Lung (tissue), 12 donors: ENCODE results near the gene ITGB2. TPM values are rescaled to one million over a fixed set of nuclear protein-coding genes. Genes with fewer than 3 reads are reported as not detected.
A peak's percentile ranks its signal among the peaks of the same experiment; 100 is the strongest.

Experiments used
- ATAC-seq: fragments of 200-7000 bp; cut with Tn5 transposase; one replicate; pipeline ENCODE4 v1.9.1; 2020; ENCODE audit warnings: moderate number of reproducible peaks; ENCODE audit not compliant: insufficient read depth, low FRiP score
- DNase-seq, 3 donors: peaks; one replicate each; pipeline ENCODE4 v3.0.0-alpha.2; 2013 to 2017
- H3K27ac ChIP-seq, 2 donors: one replicate each; pipeline ENCODE4 v1.5.1; 2013; ENCODE audit warnings: mild to moderate bottlenecking in 2 of 2, moderate library complexity in 2 of 2, control low read depth in 1 of 2, inconsistent platforms in 1 of 2, low read depth in 1 of 2, low read length in 1 of 2
- H3K27me3 ChIP-seq, 3 donors: one replicate each; pipeline ENCODE4 v1.5.1; 2013; ENCODE audit warnings: low read length in 2 of 3; ENCODE audit not compliant: control insufficient read depth in 3 of 3, insufficient read depth in 3 of 3
- H3K36me3 ChIP-seq, 4 donors: one replicate each; pipeline ENCODE4 v1.5.1; 2013; ENCODE audit warnings: low read length in 4 of 4, mild to moderate bottlenecking in 1 of 4, moderate library complexity in 1 of 4; ENCODE audit not compliant: control insufficient read depth in 4 of 4, insufficient read depth in 4 of 4
- H3K4me1 ChIP-seq, 5 donors: one replicate each; pipeline ENCODE4 v1.5.1; 2013; ENCODE audit warnings: low read length in 5 of 5, mild to moderate bottlenecking in 2 of 5, moderate library complexity in 1 of 5; ENCODE audit not compliant: control insufficient read depth in 5 of 5, insufficient read depth in 5 of 5
- H3K4me3 ChIP-seq: one replicate; pipeline ENCODE4 v1.5.1; 2013; ENCODE audit warnings: mild to moderate bottlenecking, control low read depth, moderate library complexity
- H3K9ac ChIP-seq, 2 donors: one replicate each; pipeline ENCODE4 v1.5.1; 2013; ENCODE audit warnings: low read length in 2 of 2, control low read depth in 1 of 2; ENCODE audit not compliant: insufficient read depth in 1 of 2
- H3K9me3 ChIP-seq, 4 donors: one replicate each; pipeline ENCODE4 v1.5.1; 2013; ENCODE audit warnings: low read length in 3 of 4, mild to moderate bottlenecking in 1 of 4, moderate library complexity in 1 of 4; ENCODE audit not compliant: control insufficient read depth in 4 of 4, insufficient read depth in 3 of 4
- WGBS, 2 donors: extraction: QIAGEN DNeasy Blood & Tissue Kit; methylation state at CpG; one replicate each; pipeline ENCODE4 v1.1.7; 2013; 5-methylcytosine and 5-hydroxymethylcytosine counted together
- polyA plus RNA-seq, 2 donors: library from polyadenylated mRNA; stranded (reverse); fragments of 200-250 nt; gene quantifications; one replicate each; pipeline ENCODE4 v1.2.1, GENCODE V29; 2013
- total RNA-seq, 2 donors: library from RNA; depleted of rRNA in 1 of 2; stranded (reverse); fragments of >200 nt in 1 of 2; gene quantifications; one replicate each; pipeline ENCODE4 v1.2.1, GENCODE V29; 2014 to 2021
- TF ChIP-seq, protein P1 (sequence below): IDR thresholded peaks from 2 replicates; pipeline ENCODE4 v1.5.1; 2012; ENCODE audit warnings: mild to moderate bottlenecking; ENCODE audit errors: control extremely low read depth, extremely low read depth
- donor health status: control.
- donor health status: control.
- donor health status: Bipolar disorder and iron deficiency.
- donor health status: healthy.
- donor health status: DM: yes; HTN: yes; CAD: no.

ITGB2 gene
- total and polyA plus RNA-seq, 4 donors: 52.9 to 376 (median 187) TPM

DNA sequence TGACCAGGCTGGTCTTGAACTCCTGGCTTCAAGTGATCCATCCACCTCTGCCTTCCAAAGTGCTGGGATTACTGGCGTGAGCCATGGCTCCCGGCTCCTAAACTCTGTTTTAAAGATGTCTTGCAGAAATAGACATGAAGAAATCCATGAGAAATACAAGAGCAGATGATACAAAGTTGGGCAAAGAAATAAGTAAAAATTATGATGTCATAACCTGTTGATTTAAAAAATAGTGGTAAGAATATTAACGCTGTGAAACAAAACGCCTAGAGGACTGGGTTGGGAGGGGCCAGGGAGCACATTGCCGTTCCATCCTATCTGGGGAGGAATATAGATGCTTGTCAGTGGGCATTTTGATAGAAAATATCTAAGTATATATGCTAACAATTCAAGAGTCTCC is 1.2 kb upstream of the ITGB2 start:
- 70 to 83% methylated on average over 5 of the region's 5 CpGs for WGBS, 2 donors
- Histone ChIP-seq H3K27ac (no peak overlapping the region), H3K4me1 (peaks cover 0 to 11% (median 3%) of the 10 kb centered on the region in 5 donors), H3K9ac (no peak overlapping the region), H3K9me3 (peaks cover 0 to 3% (median 0%) of the 10 kb centered on the region in 4 donors), H3K36me3 (no peaks in the 10 kb centered on the region), H3K27me3 (peaks cover 0 to 22% (median 21%) of the 10 kb centered on the region in 3 donors), H3K4me3 (no peak overlapping the region)
- DNase-seq: no peak
- TF ChIP-seq, protein P1, sequence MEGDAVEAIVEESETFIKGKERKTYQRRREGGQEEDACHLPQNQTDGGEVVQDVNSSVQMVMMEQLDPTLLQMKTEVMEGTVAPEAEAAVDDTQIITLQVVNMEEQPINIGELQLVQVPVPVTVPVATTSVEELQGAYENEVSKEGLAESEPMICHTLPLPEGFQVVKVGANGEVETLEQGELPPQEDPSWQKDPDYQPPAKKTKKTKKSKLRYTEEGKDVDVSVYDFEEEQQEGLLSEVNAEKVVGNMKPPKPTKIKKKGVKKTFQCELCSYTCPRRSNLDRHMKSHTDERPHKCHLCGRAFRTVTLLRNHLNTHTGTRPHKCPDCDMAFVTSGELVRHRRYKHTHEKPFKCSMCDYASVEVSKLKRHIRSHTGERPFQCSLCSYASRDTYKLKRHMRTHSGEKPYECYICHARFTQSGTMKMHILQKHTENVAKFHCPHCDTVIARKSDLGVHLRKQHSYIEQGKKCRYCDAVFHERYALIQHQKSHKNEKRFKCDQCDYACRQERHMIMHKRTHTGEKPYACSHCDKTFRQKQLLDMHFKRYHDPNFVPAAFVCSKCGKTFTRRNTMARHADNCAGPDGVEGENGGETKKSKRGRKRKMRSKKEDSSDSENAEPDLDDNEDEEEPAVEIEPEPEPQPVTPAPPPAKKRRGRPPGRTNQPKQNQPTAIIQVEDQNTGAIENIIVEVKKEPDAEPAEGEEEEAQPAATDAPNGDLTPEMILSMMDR: no peak
- ATAC-seq: no peak

DNA sequence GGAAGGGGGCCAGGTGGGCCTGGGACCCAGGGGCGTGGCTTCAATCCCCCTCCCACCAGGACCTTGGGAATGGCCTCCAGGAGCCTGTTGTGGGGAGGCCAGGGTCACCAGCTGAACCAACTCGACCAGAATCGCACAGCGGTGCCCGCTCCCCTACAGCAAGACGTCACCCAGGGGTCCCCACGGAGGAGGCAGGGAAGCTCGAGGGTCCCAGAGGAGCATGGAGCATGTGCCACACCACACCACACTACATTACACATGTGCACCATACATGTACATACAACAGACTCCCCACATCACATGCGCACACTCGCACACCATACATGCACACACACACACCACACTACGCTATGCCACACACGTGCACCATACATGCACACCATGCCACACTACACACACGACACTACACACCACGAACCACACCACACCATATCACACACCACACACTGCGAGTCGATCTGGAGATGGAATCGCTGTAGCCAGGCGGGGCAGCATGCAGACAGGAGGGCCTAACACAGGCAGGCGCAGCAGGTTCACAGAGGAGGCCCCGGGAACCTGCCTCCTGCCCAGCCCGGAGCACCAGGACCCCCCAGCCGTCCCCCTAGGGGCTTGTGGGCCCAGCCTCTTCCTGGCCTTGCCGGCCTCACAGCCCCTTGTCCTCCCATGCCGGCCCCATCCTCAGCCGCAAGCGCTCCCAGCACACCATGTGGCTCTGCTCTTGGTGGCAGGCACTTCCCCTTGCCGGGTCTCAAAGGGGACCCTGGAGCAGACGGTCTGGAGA is 596 bp downstream of the ITGB2 start:
- Histone ChIP-seq H3K4me1 (peaks cover 0 to 11% (median 3%) of the 10 kb centered on the region in 5 donors), H3K36me3 (no peaks in the 10 kb centered on the region), H3K27me3 (peaks cover 0 to 22% (median 16%) of the 10 kb centered on the region in 3 donors), H3K27ac (peak overlapping the region in 1 of 2 donors; percentile 15), H3K9ac (no peak overlapping the region), H3K4me3 (peak overlapping the region; percentile 20), H3K9me3 (peaks cover 0 to 3% (median 0%) of the 10 kb centered on the region in 4 donors)
- DNase-seq: no peak
- ATAC-seq: peak; percentile 13
- TF ChIP-seq, protein P1: no peak
- WGBS, 2 donors: 43 to 55% methylated on average over 28 of the region's 28 CpGs

DNA sequence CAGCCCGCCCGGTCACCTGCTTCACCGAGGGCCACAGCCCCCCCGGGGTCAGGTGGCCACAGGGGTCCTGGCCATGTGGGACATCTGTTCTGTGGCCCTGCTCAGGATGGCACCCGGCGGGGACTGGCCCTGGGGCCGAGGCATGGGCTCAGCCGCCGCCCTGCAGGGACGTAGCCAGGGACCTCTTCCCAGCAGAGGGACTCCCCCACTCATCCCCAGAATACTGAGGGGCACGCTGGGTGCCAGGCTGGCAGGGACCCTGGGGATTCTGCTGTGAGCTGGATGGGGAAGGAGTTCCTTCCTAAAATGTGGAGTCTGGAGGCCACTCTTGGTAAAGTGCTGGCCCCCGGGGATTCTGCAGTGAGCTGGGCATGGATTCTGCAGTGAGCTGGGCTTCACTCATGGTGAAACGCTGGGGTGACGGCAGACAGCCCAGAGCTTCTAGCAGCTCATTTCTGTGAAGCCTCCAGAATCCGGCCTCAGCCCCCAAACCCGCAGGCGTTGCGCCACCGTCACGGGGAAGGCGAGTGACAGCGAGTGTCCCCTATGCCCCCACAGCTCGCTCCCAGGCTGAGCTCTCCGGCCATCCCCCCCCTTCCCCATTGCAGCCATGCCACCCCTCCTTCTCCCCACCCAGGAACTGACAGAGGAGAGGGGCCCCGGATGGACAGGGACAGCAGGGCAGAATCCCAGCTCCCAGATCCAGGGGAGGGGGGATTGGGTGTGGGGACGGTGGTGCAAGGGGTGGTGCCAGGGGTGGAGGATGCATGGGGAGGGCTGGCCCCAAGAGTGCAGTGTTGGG is 1.4 kb downstream of the ITGB2 start:
- peaks cover 0 to 11% (median 3%) of the 10 kb centered on the region in 5 donors for H3K4me1 ChIP-seq
- 28 to 35% methylated on average over 22 of the region's 26 CpGs for WGBS, 2 donors
- H3K27ac ChIP-seq: no peak overlapping the region
- peak overlapping the region; percentile 20 for H3K4me3 ChIP-seq
- ATAC-seq: no peak
- no peak for DNase-seq
- peaks cover 0 to 3% (median 0%) of the 10 kb centered on the region in 4 donors for H3K9me3 ChIP-seq
- H3K36me3 ChIP-seq: no peaks in the 10 kb centered on the region
- peaks cover 0 to 21% (median 15%) of the 10 kb centered on the region in 3 donors for H3K27me3 ChIP-seq
- H3K9ac ChIP-seq: no peak overlapping the region
- TF ChIP-seq, protein P1: no peak
